Stimulated activated CD4-positive, alpha-beta T cell treated with anti-CD3 and anti-CD28 coated beads, TNF-alpha, amount 100 ng/mL, for 48 hours (primary cell): ENCODE data around the gene WDFY4.

Source experiments
- DNase-seq, 3 donors: peaks; one replicate each; pipeline ENCODE4 v3.0.0-alpha.2; 2020; ENCODE audit warnings: low read depth in 3 of 3

WDFY4 gene

DNA sequence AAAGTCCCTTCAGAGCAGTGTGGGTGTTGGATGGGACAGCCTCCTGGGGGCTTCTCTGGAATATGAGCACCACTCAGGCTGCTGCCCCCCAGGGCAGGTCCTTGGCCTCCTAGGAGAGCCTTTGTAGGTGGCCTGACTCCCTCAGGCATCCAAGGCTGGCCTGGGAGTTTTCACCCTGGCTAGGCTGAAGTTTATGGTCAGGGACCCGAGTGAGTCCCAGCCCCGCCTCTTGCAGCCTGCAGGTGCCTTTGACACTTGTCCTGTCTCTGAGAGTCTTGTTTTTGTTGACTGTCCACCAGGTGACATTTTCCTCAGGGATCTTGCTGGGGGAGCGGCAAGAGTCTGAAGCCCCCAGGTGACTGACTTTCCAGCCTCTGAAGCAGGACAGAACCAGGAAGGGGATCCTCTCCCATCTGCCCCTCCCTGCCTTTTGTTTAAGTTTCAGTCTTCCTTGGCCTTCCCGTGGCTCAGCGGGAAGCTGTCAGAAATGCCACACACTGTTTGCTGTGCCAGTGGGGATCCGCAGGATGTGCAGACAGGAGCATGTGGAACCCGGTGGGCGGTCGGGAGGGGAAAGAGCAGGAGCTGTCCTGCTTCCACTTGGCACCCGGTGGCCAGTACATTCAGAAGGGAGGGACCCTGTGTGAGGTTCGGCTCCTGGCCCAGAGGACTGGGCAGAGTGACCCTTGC is 195.5 kb downstream of the WDFY4 start:
- DNase-seq = no peak

DNA sequence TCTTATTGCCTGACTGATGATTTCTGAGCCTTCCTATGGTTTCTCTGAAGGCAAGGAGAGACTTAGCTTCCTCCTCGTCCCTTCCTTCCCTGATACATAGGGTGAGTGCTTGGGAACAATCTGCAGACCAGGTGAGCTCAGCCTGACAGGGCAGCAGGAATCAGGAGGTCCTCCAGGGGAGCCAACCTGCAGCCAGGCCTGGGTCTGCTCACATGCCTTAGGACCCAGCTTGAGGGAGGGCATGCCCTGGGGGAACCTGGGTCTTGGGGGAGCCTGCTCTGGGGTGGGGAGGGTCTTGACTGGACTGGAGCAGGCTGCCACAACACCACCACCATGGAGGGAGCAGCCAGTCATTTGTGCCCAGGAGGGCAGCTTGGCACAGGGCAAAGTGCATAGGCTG is 197.3 kb downstream of the WDFY4 start:
- no peak for DNase-seq

DNA sequence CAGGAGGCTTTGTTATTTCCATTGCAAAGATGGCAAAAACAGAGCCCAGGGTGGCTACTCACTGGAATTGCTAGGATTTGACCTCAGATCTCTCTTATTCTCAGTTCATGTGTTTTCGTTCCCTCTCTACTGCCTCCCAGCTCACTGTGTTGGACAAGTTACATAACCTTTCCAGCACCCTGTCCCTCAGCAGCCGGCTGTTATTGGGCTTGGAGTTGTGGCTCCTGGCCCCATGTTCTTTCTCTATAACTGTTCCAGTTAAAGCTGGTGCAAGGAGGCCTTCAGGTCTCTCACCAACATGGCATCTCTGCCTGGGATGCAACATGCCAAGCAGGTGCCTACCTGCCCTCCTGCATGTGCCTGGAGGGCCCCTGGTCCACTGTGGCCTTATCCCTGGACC is 198.2 kb downstream of the WDFY4 start:
- no peak for DNase-seq

DNA sequence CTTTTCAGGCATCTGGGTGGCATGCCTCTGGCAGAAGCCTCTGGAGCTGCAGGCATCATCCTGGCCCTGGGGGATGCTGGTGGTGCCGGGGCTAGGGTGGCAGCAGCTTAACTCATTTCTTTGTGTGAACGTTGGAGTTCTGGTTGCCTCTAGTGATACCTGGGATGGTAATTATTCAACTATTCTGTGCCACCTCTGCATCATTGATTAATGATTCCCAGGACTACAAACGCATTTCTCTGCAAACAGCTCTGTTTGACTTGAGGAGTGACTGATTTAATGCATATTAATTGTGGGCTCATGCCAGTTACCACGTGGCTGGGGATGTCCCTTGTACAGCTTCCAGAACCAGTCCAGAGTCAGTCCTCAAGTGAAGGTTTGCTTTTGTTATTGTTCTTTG is 199.0 kb downstream of the WDFY4 start:
- DNase-seq = no peak

DNA sequence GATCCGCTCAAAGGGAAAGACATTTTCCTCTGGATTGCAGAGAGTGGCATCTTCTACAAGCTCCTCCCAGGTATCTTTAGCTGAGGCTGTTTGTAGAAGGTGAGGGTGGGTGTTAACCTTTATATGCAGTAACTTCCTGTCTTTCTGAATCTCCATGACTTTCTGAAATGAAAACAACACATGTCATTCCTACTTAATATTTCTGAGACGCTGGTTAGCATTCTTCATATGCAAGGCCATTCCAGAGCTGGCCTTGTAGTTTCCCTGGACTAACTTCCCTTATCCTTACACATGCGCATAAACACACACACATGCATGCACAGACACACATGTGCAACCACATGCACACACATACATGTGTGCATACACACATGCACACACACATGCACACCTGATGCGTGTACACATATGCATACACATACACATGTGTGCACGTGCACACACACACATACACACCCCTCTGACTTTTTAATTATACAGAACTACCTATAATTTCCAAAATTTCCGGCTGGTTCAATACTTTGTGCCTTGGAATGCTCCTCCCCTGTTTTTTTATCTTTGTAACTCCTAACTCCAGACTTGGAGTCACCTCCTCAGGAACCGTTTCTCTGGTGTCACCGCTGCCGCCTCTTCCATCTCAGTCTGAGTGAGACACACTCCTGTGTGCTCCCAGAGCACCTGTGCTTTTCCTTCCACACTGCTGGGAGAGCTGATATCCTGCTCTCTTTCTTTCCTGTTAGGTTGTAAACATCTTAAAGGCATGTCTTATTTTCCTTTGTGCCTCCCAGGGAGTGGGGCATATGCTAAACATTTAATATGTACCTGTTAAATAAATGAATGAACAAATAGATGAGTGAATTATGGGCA is 199.7 kb downstream of the WDFY4 start:
- no peak for DNase-seq

DNA sequence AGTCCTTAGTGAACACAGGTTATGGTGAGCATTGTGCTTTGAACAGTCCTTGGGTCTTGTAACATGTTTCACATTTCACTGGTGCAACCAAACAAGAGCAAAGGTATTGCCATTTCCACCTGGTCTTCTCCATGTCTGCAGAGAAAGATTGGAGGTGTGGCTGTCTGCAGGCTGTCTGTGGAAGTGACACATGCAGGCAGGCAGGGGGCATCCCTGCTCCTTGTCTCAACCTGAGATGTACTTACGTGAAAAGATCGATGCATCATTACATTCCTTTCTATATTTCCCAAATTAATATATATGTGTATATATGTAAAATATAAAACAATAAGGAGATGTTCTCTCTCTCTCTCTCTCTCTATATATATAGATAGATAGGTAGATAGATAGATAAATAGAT is 200.7 kb downstream of the WDFY4 start:
- no peak for DNase-seq

DNA sequence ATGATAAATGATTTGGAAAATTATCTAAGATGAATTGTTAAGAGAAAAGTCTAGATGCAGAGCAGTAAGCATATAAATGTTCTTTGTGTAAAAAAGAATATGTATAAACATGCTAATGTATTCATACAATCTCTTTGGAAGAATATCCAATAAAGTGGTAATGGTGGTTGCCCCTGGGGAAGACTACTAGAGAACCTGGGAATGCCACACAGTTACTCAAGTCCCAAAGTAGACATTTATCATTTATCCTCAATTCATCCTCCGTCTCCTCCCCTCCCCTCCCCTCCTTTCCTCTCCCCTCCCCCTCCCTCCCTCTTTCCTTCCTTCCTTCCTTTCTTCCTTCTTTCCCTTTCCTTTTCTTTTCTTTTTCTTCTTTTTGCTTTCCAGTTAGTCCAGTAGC is 203.3 kb downstream of the WDFY4 start:
- DNase-seq = no peak

DNA sequence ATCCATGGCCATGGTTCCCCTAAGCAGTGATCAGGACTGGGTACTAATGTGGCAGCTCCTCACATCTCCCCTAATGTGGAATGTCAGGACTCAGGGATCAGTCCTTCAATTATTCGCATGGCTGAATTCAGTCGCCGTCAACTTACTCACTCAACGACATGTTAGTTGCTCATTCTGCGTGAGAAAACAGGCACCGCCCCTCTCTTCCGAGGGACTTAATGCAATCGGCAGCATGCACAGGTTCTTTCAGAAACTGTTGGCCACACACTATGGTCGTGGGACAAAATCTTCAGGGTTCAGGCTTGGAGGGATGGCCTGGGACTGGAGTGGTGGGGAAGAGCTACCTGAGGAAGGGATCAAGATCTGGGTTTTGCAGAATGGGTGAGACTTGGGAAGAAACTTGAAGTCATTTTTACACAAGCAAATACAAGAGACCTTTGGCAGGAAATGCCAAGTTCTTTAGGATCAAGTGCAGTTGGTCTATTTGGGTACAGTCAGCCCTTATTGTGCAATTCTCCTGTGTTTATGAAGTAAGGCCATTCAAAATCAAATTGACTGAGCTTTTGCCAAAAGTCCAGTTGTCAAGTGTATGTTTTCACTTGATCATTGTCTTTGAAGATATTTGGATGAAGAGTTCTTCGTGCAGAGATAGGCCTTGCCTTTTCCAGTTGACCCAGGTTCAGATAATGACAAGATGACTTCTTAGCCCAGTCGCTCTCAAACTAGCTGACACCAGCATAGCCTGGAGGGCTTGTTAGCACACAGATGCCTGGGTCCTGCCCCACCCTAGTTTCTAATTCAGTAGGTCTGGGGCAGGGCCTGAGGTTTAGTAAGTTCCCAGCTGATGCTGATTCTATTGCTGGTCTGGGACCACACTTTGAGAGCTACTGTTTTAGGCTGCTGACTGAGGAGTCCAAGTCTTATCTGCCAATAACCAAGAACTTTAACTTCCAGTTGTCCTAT is 206.5 kb downstream of the WDFY4 start:
- no peak for DNase-seq

DNA sequence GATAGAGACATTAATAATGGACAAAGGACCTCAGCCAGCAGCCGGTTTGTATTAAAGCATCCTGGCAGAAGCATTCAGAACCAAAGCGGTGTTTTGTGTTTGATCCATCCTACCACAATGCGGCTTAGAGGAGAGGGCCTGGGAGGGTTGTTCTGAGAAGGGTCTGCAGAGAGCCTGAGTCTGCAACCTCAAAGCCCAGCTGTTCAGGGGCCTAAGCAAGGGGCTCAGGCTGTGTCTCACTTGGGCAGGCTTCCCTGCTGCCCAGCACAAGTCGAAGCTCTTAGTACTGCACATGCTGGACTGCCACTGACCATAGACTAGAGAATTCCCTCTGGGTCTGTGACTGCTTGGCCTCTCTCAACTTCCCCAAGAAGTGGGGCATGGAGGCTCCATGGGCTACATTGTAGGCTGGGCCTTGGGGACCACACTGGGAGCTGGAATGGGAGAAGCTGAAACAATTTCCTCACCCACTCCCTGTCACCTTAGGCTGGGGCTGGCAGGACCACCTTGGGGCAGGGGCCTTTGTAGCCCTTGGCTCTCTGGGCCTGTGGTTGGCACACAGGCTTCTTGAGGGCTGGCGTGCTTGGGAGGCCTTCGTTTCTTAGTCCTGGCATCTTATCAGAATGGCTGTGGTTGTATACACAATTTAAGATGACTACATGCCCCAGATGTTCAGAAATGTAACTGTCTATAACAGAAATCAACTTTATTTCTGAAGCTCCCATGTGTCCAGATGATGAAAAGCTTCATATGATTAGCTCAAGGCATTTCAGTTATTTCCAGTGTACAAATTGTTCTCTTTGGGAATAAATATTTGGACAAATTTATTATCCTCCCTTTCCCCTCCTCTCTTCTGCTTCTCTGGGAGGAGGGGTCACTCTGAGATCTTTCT is 210.5 kb downstream of the WDFY4 start:
- no peak for DNase-seq

DNA sequence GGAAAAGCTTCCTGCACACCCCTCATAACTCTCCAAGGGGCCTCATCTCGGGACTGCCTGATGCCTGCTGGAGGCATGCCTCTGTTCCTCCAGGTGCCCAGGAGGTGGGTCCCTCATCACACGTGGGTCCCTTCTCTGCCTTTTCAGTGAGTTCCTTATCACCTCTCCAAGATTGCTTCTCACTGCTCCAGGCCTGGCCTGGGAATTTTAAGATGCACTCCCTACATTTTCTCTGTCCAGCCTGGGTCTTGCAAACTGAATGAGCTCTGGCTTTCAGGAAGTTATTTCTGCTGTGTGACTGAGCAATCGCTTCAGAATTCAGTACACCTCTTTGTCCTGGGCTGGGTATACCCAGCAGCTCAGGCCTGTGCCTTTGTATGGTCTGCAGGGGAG is 211.1 kb downstream of the WDFY4 start:
- no peak for DNase-seq

DNA sequence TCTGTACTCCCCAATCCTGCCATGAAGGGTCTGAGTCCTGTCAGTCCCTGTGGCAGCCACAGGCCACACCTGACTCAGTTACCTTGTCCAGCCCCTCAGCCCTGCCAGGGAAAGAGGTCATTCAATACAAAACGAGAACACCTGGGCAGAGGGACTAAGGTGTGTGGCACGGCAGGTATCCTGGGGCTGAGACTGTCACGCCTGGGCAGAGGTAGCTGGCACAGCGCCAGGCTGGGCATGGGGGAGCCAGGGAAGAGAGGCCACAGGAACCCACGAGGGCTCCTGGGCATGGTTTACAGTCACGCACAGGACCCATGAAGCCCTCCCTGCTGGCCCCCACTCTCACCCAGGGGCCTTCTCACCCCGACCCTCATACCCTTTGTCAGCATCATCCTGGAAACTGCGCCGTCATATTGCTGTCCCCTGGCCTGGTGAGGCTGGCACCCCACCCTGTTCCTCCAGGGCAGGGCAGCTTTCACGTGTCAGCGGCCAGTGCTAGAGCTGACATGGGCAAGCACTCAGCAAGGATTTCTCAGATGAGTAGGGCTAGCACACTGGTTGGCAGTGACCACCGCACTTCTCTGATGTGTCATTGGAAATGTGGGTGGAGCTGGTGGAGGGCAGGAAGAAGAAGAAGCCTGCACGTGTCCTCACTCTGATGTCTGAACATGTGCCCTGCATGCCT is 212.2 kb downstream of the WDFY4 start:
- DNase-seq = no peak

DNA sequence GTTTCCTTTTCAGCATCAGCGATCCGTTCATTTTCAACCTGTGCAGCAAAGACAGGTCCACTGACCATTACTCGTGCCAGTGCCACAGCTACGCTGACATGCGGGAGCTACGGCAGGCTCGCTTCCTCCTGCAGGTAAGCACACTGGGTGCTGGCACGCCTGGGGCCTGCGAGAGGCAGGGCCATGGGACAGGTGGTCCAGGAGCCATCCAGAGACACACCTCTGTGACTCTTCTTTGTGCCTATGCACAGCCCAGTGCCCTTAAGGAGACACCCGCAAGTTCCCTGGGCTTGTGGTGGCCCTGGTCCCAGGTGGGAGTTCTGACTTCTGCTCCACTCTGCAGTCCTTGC is 212.7 kb downstream of the WDFY4 start:
- no peak for DNase-seq

DNA sequence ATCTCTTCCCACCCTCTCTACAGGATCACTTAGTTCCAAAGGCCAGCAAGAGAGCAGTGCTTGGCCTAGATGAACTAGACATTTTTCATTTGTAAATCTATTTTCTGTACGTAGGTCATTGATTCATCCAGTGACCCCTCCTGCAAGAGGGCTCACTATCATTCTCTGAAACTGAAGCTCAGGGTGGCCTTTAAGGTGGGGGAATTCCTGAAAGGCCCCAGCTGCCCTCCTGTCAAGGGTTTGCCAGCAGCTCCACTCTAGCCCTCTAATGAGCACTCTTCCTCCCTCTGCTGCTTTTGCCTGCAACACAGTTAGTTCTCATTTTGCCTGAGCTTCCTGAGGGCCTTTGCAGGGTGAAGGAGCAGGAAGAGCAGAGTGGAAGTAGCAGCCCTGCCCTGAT is 213.8 kb downstream of the WDFY4 start:
- DNase-seq = no peak

DNA sequence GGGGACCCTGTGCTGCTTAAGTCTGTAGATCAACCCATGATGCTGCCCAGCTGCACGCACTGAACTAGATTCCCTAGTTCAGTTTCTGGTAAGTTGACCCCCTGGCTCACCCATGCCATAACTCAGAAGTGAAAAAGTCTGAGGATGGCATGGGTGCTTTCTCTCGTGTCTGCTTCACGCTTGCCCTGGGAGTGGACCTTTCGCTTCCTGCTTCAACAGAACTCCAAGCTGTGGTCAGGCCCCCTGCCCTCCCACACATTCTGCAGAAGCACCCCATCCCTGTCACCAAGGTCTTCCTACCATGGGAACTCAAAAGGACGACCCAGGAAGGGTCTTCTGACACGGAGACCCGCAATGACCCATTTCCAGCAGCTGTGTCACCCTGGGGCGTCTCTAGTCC is 215.1 kb downstream of the WDFY4 start:
- no peak for DNase-seq

DNA sequence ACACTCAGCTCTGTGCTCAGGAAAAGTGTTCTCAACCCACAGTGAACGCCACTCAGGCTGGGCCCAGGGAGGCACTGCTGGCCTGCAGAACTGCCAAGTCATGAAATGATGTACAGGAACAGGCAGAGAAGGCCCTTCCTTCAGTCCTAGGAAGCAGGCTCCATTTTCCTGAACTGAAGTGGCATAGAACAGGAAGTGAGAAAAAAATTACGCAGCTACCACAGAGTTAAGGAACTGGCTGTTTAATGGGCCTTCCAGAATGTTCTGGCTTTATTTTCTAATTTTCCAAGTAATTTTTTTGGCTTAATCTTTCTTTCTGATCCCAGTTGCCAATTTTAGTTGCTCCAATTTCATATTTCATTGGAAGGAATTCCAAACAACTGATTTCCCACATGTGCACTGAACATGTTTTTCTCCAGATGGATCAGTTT is 215.7 kb downstream of the WDFY4 start:
- DNase-seq = no peak

DNA sequence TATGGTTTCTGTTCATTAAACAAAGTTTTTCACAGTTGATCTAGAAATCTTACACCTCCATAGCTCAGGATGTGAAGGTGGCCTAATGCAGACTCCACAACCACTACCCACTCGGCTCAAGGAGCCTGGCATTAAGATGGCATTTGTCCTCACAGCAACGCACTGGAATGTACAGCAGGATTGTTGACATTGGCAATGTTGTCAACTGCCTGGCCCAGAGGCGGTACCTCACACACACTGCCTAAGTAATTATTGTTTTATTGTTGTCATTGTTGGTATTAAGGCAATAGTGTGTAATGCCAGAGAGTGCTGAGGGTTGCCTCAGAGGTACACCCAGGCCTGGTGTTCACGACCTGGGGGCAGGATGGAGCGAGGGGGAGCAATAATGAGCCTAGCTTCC is 216.6 kb downstream of the WDFY4 start:
- no peak for DNase-seq

DNA sequence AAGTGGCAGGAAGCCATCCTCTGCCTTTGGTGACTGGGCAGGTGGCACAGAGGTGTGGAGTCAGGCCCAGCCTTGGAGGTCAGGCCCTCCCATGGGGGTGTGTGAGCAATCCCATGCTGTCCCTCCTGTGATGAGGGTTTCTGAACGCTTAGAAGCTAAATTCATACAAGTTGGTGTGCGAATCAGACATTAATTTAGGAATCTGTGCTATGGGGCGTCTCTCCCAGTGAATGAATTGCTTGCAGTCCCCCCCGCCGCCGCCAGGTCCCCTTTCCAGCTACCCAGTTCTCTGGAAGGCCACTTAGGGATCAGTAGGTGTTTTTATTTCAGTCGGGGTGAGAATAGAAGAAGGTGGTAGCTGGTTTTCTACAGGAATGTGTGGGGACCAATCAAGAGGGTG is 217.4 kb downstream of the WDFY4 start:
- DNase-seq = no peak

DNA sequence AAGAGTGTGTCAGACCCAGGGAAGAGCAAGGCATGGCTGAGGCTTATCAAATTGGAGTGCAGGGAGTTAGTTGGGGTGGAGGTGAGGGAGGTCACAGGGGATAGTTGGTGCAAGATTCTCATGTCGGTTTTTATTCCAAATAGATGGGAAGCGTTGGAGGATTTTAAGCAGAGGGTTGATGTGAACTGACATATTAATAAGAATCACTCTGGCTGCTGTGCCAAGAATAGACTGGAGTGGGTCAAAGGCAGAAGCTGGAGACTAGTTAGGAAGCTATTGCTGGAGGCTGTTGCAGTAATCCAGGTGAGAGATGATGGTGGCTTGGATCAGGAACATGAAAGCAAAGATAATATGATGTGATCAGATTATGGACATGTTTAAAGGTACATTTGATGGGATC is 218.5 kb downstream of the WDFY4 start:
- DNase-seq = no peak

DNA sequence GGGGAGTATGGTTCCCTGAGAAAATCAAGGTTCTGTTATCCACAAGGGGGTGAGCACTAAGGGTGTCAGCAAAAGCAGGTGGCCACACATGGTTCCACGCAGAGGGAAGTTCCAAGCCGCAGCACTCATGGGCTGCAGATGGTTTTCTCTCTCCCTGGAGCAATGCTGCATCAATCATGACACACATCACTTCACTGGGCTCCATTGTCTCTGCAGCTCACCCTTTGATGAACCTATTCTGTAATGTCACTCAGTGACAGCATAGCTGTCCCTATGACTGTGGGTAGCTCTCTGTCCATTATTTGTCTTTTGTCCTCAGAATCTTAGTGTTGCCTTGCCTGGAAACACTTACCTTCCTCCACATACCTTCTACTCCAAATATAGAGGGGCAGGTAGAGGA is 220.2 kb downstream of the WDFY4 start:
- DNase-seq = no peak

DNA sequence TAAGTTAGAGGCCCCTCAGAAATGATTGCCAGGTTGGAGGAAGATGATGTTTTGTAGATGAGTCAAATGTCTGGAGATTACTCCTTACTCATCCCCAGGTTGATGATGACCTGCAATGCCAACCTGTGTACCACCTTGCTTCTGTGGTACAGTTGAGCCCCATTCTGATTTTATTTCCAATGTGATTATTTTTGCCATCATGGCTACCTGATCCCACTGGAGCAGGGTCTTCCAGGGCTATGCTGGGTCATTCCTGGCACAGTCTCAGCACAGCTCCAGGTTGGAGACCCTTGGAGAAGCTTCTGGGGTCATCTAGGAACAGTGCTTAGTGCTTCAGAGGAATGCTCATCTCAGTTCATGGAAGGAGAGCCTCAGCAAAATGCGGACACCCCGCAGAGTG is 220.6 kb downstream of the WDFY4 start:
- no peak for DNase-seq

DNA sequence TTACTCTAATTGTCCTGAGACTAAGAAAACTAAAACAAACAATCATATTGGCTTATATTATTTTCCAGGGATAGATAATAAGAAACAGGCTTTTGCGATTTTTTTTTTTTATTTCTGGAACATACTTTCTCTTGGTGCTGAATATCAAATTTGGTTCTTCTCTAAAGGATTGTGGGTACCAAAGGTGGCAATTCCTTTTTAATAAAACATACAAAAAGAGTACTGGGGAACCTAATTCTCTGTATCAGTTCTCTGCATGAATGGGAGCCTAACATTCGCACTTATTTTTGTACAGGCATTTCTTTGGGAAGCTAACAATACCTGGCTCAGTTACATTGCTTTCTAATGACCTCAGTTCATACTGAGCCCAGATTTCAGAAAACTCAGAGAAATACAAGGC is 222.2 kb downstream of the WDFY4 start:
- no peak for DNase-seq
